MM.1S (cell line): Measurements from ENCODE around the gene NTRK2.

Source experiments
- DNase-seq: peaks from one replicate; pipeline ENCODE4 v3.0.0-alpha.2; 2015
- H2AFZ ChIP-seq: fragments of 300-600 bp; sonication (generic); 2 replicates; pipeline ENCODE4 v1.6.0; 2016; ENCODE audit warnings: antibody characterized with exemption, low read length
- H3F3A ChIP-seq: fragments of 300-600 bp; sonication (generic); 2 replicates; pipeline ENCODE4 v1.6.1; 2016; ENCODE audit warnings: mild to moderate bottlenecking, antibody characterized with exemption, low read length, moderate library complexity, mixed read lengths; ENCODE audit not compliant: insufficient read depth
- H3K27ac ChIP-seq: fragments of 300-600 bp; sonication (generic); 2 replicates; pipeline ENCODE4 v1.5.1; 2016; ENCODE audit warnings: mild to moderate bottlenecking, low read length
- H3K27me3 ChIP-seq: fragments of 300-600 bp; sonication (generic); replicated peaks from 2 replicates; pipeline ENCODE4 v1.6.0; 2016; ENCODE audit warnings: low read length; ENCODE audit not compliant: insufficient read depth
- H3K36me3 ChIP-seq: fragments of 300-600 bp; sonication (generic); replicated peaks from 2 replicates; pipeline ENCODE4 v1.6.1; 2016; ENCODE audit warnings: mild to moderate bottlenecking, low read length, mixed read lengths; ENCODE audit not compliant: insufficient read depth
- H3K4me1 ChIP-seq: fragments of 300-600 bp; sonication (generic); 2 replicates; pipeline ENCODE4 v1.6.1; 2016; ENCODE audit warnings: low read length, mixed read lengths
- H3K4me2 ChIP-seq: fragments of 300-600 bp; sonication (generic); 2 replicates; pipeline ENCODE4 v1.6.0; 2016; ENCODE audit warnings: low read depth, low read length
- H3K4me3 ChIP-seq: fragments of 300-600 bp; sonication (generic); 2 replicates; pipeline ENCODE4 v1.5.1; 2016; ENCODE audit warnings: low read length, mixed read lengths
- H3K79me2 ChIP-seq: fragments of 300-600 bp; sonication (generic); 2 replicates; pipeline ENCODE4 v1.6.1; 2016; ENCODE audit warnings: mixed run types, low read length, mixed read lengths
- H3K9ac ChIP-seq: fragments of 300-600 bp; sonication (generic); 2 replicates; pipeline ENCODE4 v1.6.1; 2016; ENCODE audit warnings: low read length, mixed read lengths
- H3K9me2 ChIP-seq: fragments of 300-600 bp; sonication (generic); replicated peaks from 2 replicates; pipeline ENCODE4 v1.6.1; 2016; ENCODE audit warnings: mild to moderate bottlenecking, low read length, mixed read lengths; ENCODE audit not compliant: insufficient read depth
- H3K9me3 ChIP-seq: fragments of 300-600 bp; sonication (generic); replicated peaks from 2 replicates; pipeline ENCODE4 v1.6.1; 2016; ENCODE audit warnings: mild to moderate bottlenecking, low read length, mixed read lengths; ENCODE audit not compliant: insufficient read depth
- H4K20me1 ChIP-seq: fragments of 300-600 bp; sonication (generic); 2 replicates; pipeline ENCODE4 v1.6.1; 2016; ENCODE audit warnings: mild to moderate bottlenecking, low read length, moderate library complexity, mixed read lengths; ENCODE audit not compliant: insufficient read depth
- CTCF ChIP-seq: fragments of 300-600 bp; sonication (generic); IDR thresholded peaks from 2 replicates; pipeline ENCODE4 v1.5.1; 2016; ENCODE audit warnings: antibody characterized with exemption, low read length, mixed read lengths
- EZH2 ChIP-seq: fragments of 300-600 bp; sonication (generic); optimal IDR thresholded peaks from 2 replicates; pipeline ENCODE3; 2017; ENCODE audit warnings: low read depth, mild to moderate bottlenecking, antibody characterized with exemption, low read length, mixed read lengths
- EZH2phosphoT487 ChIP-seq: fragments of 300-600 bp; sonication (generic); IDR thresholded peaks from 2 replicates; pipeline ENCODE4 v1.6.1; 2018; ENCODE audit warnings: antibody characterized with exemption, low read length

Gene NTRK2

GRCh38 chr9:84710701-84711397 lies 41.3 kb downstream of the NTRK2 start:
- no peaks in the 10 kb centered on the region for H3K36me3 ChIP-seq
- peaks cover 21% of the 10 kb centered on the region for H3K4me1 ChIP-seq
- H3K79me2 ChIP-seq, result no peaks in the 10 kb centered on the region
- H3K4me2 ChIP-seq, result no peak overlapping the region
- peaks cover 8% of the 10 kb centered on the region; the same call in 1 of the 2 replicates for H3K27me3 ChIP-seq
- H3K9me2 ChIP-seq, result no peaks in the 10 kb centered on the region
- peaks cover 12% of the 10 kb centered on the region; the same call in 1 of the 2 replicates for H3F3A ChIP-seq
- H3K4me3 ChIP-seq, result no peak overlapping the region
- no peaks in the 10 kb centered on the region for H3K9me3 ChIP-seq
- TF ChIP-seq EZH2phosphoT487 (no peak), CTCF (no peak), EZH2 (no peak)
- H3K27ac ChIP-seq, result no peak overlapping the region
- H4K20me1 ChIP-seq, result no peaks in the 10 kb centered on the region
- no peak overlapping the region for H3K9ac ChIP-seq
- DNase-seq, result no peak
- H2AFZ ChIP-seq, result no peak overlapping the region

- no peak for DNase-seq
Observed at GRCh38 chr9:84711398-84711777, 41.9 kb downstream of the NTRK2 start.

GRCh38 chr9:84711936-84712335 lies 42.4 kb downstream of the NTRK2 start:
- H3K9ac ChIP-seq, result no peak overlapping the region
- no peak for DNase-seq
- TF ChIP-seq EZH2 (no peak), EZH2phosphoT487 (no peak), CTCF (no peak)
- no peaks in the 10 kb centered on the region for H3K9me3 ChIP-seq
- no peak overlapping the region for H3K4me3 ChIP-seq
- no peaks in the 10 kb centered on the region for H4K20me1 ChIP-seq
- H3K27ac ChIP-seq, result no peak overlapping the region
- no peaks in the 10 kb centered on the region for H3K79me2 ChIP-seq
- peaks cover 31% of the 10 kb centered on the region for H3K4me1 ChIP-seq
- no peak overlapping the region for H2AFZ ChIP-seq
- H3K4me2 ChIP-seq, result no peak overlapping the region
- no peaks in the 10 kb centered on the region for H3K9me2 ChIP-seq
- H3K36me3 ChIP-seq, result no peaks in the 10 kb centered on the region
- peaks cover 8% of the 10 kb centered on the region; the same call in 1 of the 2 replicates for H3K27me3 ChIP-seq
- H3F3A ChIP-seq, result peaks cover 15% of the 10 kb centered on the region; the same call in 1 of the 2 replicates

More at GRCh38 chr9:84711398-84711777, 41.9 kb downstream of the NTRK2 start:
- Histone ChIP-seq H3K27me3 (peaks cover 8% of the 10 kb centered on the region; the same call in 1 of the 2 replicates), H3K36me3 (no peaks in the 10 kb centered on the region), H3F3A (peaks cover 15% of the 10 kb centered on the region; the same call in 1 of the 2 replicates), H3K4me3 (no peak overlapping the region), H3K9ac (no peak overlapping the region), H4K20me1 (no peaks in the 10 kb centered on the region), H3K79me2 (no peaks in the 10 kb centered on the region), H3K9me2 (no peaks in the 10 kb centered on the region), H3K9me3 (no peaks in the 10 kb centered on the region), H3K27ac (no peak overlapping the region), H3K4me1 (peaks cover 25% of the 10 kb centered on the region), H2AFZ (no peak overlapping the region), H3K4me2 (no peak overlapping the region)
- TF ChIP-seq EZH2 (no peak), EZH2phosphoT487 (no peak), CTCF (no peak)
